CD4-positive, alpha-beta T cell treated with Interleukin-12 subunit alpha and Interleukin-12 subunit beta, for 1 hour (primary cell): ENCODE data around the gene MSH4.

ENCODE experiments used
- DNase-seq: peaks from one replicate; pipeline ENCODE4 v3.0.0-alpha.2; 2020

Gene MSH4

GRCh38 chr1:75950176-75950575, 153.5 kb downstream of the MSH4 start:
- DNase-seq, result no peak

DNA sequence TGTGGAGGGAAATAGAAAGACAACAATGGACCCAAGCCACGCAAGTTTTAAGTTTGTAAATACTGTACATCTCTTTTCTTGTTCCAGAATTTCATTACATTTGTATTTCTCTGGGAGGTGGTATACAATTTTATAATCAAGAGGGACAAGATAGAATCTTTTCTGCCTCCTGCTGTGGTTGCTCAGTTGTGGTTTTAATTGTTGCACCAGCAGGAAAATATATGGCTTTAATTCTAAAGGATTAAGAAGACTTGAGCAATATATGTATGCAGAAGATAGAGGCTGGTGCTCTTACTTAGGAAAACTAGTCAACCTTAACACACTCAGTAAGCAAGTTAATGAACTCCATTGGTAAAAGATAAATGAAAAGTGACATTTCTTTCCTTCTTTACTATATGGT, 155.3 kb downstream of the MSH4 start:
- DNase-seq, result no peak

DNA sequence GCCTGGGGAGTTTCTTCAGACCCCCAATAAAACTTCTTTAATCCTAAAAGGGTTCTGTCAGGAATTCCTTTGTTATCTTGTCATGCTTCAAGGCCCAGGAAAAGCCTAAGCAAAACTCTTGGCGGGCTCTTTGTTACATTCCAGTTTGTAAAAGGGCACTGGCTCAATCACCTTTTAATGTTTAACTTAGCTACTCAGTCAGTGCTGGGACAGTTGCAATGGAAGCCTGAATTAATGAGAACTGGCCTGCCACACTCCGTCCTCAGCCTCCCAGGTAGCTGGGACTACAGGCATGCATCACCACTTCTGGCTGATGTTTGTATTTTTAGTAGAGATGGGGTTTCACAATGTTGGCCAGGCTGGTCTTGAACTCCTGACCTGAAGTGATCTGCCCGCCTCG, 156.8 kb downstream of the MSH4 start:
- no peak for DNase-seq

DNA sequence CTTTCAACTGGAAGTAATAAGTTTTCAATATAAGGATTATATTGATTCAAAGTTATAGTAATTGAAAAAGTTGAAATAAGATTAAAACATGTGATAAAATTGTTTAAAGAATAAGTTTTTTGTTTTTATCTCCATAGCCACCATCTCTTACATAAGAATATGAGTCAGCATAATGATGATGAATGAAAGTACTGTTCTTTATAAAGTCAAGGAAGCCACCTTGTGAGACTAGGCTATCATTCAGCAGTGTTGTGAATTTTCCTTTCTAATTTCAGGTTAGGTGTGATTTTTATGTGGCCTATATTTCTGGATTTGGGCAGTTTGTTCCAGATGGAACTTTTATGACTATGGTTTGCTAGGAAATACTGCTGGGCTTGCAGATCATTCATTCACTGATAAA, 157.9 kb downstream of the MSH4 start:
- DNase-seq, result no peak
